Fibroblast of skin of right quadriceps (primary cell): ENCODE data around the gene ABCC8.

ENCODE experiments used
- DNase-seq: peaks from one replicate; pipeline ENCODE4 v3.0.0-alpha.2; 2013

ABCC8 gene

GRCh38 chr11:17401316-17401715 is 75.3 kb downstream of the ABCC8 start:
- DNase-seq = no peak

- DNase-seq = no peak
Observed at GRCh38 chr11:17400048-17400775, 76.4 kb downstream of the ABCC8 start.

- no peak for DNase-seq
Observed at GRCh38 chr11:17399236-17399635, 77.4 kb downstream of the ABCC8 start.

GRCh38 chr11:17397311-17398002 is 79.2 kb downstream of the ABCC8 start:
- DNase-seq = no peak

- DNase-seq = no peak
Observed at GRCh38 chr11:17396598-17397310, 79.9 kb downstream of the ABCC8 start.

GRCh38 chr11:17395978-17396377 is 80.7 kb downstream of the ABCC8 start:
- no peak for DNase-seq

- DNase-seq = no peak
Observed at GRCh38 chr11:17395554-17395961, 81.1 kb downstream of the ABCC8 start.

- DNase-seq = no peak
Observed at GRCh38 chr11:17394743-17395390, 81.8 kb downstream of the ABCC8 start.

GRCh38 chr11:17393472-17393871 is 83.2 kb downstream of the ABCC8 start:
- no peak for DNase-seq

GRCh38 chr11:17392872-17393271 is 83.8 kb downstream of the ABCC8 start:
- no peak for DNase-seq

GRCh38 chr11:17391493-17392355 is 84.9 kb downstream of the ABCC8 start:
- no peak for DNase-seq

- DNase-seq = no peak
Observed at GRCh38 chr11:17389957-17390649, 86.5 kb downstream of the ABCC8 start.

GRCh38 chr11:17389211-17389956 is 87.3 kb downstream of the ABCC8 start:
- peak; percentile 23 for DNase-seq

GRCh38 chr11:17388609-17389210 is 87.9 kb downstream of the ABCC8 start, which contains the start of gene KCNJ11:
Gene KCNJ11, minus strand, starts transcription at chr11:17388659. Its CDS starts 568 bp downstream, at chr11:17388091.
- no peak for DNase-seq

GRCh38 chr11:17387811-17388210 is 88.8 kb downstream of the ABCC8 start:
- no peak for DNase-seq

- DNase-seq = no peak
Observed at GRCh38 chr11:17387254-17387653, 89.4 kb downstream of the ABCC8 start.

- DNase-seq = peak; percentile 9
Observed at GRCh38 chr11:17386331-17387084, 90.1 kb downstream of the ABCC8 start.

- DNase-seq = no peak
Observed at GRCh38 chr11:17385926-17386325, 90.7 kb downstream of the ABCC8 start.

GRCh38 chr11:17385492-17385891 is 91.2 kb downstream of the ABCC8 start:
- no peak for DNase-seq
